Natural killer cell treated with Interleukin-12 subunit alpha and Interleukin-12 subunit beta and Interleukin-15 and Interleukin-18, amount 100 ng/mL, for 72 hours (primary cell): ENCODE data around the gene INTS2. TPM values are rescaled to one million over a fixed set of nuclear protein-coding genes. Genes with fewer than 3 reads are reported as not detected.
"Not testable (repeated sequence)": the region's sequence is repeated elsewhere in the genome, so short reads cannot be mapped to it uniquely, and the experiment has no call there.

Experiments
- ATAC-seq, 2 donors: fragments of 150-1000 bp; cut with Tn5 transposase in 1 of 2; sonication (Bioruptor Pico), chemical (Tn5 transposase) in 1 of 2; 2 replicates each; pipeline ENCODE4 v1.10.0; 2021
- DNase-seq: peaks from one replicate; pipeline ENCODE4 v3.0.0; 2022; ENCODE audit warnings: low spot score
- H3K27ac Mint-ChIP-seq, 2 donors: 1 replicate in 1 of 2; 2 replicates in 1 of 2; pipeline ENCODE4 v1.8.0; 2022; ENCODE audit warnings: mixed read lengths in 2 of 2, mild to moderate bottlenecking in 1 of 2, moderate library complexity in 1 of 2
- H3K27me3 Mint-ChIP-seq, 2 donors: 1 replicate in 1 of 2; 2 replicates in 1 of 2; pipeline ENCODE4 v1.8.0; 2022; ENCODE audit warnings: mixed read lengths in 2 of 2
- H3K36me3 Mint-ChIP-seq: one replicate; pipeline ENCODE4 v1.8.0; 2022; ENCODE audit warnings: mixed read lengths
- H3K4me1 Mint-ChIP-seq, 2 donors: 1 replicate in 1 of 2; 2 replicates in 1 of 2; pipeline ENCODE4 v1.8.0; 2022; ENCODE audit warnings: low read depth in 2 of 2, mixed read lengths in 2 of 2, mild to moderate bottlenecking in 1 of 2
- H3K4me3 Mint-ChIP-seq: one replicate; pipeline ENCODE4 v1.8.0; 2022; ENCODE audit warnings: mixed read lengths
- H3K9me3 Mint-ChIP-seq: 2 replicates; pipeline ENCODE4 v1.8.0; 2022; ENCODE audit warnings: mixed read lengths
- total RNA-seq, 2 donors: library from RNA; stranded (reverse); gene quantifications; one replicate each; pipeline ENCODE4 v1.2.3, GENCODE V29; 2022

The INTS2 gene
- total RNA-seq, 2 donors from 2014 or later, result 18.9 to 25.4 TPM

DNA sequence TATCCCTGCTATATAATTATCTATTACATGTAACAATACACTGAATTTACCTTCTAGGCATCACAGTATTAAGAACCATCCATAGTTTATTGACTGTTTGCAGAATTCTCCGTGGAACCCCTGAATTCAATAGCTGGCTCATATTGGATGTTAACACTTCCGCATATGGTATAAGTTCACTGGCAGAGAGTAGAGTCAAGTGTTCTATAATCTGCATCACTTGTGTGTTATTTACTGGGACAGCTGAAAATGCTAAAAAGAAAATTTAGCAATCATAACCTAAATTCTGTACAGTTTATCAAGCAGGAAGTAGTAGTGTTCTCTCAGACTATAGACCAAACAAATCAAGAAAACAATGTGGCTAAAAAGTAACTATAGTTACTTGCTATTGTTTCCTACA lies 49.9 kb downstream of the INTS2 start:
- Mint-ChIP-seq H3K27ac (no peak overlapping the region), H3K4me3 (no peak overlapping the region), H3K27me3 (no peaks in the 10 kb centered on the region), H3K9me3 (no peaks in the 10 kb centered on the region), H3K36me3 (peaks cover 12% of the 10 kb centered on the region), H3K4me1 (no peaks in the 10 kb centered on the region)
- DNase-seq, result no peak
- ATAC-seq, result no peak

DNA sequence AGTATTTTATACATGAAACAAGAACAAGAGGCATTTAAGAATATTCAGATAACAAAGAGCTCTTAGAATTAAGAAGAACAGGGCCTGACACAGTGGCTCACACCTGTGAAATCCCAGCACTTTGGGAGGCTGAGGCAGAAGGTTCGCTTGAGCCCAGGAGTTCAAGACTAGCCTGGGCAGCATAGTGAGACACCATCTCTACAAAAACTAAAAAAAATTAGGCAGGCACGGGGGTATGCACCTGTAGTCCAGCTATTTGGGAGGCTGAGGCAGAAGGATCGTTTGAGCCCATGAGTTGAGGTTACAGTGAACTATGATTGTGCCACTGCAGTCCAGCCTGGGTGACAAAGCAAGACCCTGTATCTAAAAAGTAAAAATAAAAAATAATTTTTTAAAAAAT lies 52.0 kb downstream of the INTS2 start:
- Mint-ChIP-seq H3K27ac (no peak overlapping the region), H3K27me3 (no peaks in the 10 kb centered on the region)

DNA sequence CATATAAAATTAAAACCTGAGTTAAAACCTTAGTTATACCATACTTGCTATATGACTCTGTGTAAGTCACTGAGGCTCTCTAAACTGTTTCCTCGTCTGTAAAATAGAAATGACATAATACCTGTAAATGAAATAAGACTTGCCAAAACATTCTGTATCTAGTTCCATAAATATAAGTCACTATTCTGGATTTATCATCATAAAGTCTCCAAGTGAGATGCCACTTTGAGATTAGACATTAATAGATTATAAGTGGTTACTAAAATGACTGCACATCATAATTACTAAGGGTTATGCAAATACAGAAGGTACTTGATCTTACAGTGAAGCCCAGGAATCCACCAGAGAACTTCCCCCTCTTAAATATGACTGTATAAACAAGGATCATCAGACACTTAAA lies 52.5 kb downstream of the INTS2 start:
- DNase-seq, result no peak
- H3K9me3 Mint-ChIP-seq, result no peaks in the 10 kb centered on the region
- no peak overlapping the region for H3K4me3 Mint-ChIP-seq
- no peaks in the 10 kb centered on the region for H3K27me3 Mint-ChIP-seq
- H3K27ac Mint-ChIP-seq, result no peak overlapping the region
- peaks cover 15% of the 10 kb centered on the region for H3K36me3 Mint-ChIP-seq
- no peak for ATAC-seq
- no peaks in the 10 kb centered on the region for H3K4me1 Mint-ChIP-seq

More for the DNA sequence above, 52.0 kb downstream of the INTS2 start:
- Mint-ChIP-seq H3K9me3 (no peaks in the 10 kb centered on the region), H3K36me3 (peaks cover 12% of the 10 kb centered on the region), H3K4me1 (no peaks in the 10 kb centered on the region), H3K4me3 (no peak overlapping the region)
- ATAC-seq (no peak), DNase-seq (no peak)

DNA sequence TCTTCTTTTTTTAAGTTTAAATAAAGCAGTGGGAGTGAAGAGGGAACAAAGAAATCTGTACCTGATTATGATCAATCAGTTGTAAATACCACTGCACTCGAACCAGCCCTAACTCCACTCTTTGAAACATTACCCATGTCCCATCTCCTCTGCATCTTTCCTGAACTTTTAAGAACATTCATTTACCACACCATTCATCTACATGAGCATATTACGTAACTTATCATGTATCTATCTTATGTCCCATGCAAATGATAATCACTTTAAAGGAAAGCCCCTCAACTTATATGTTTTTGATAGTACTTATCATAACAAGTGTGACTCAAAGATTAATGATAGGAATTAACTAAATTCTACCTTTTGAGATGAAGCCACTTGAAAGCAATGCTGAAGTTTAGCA lies 53.7 kb downstream of the INTS2 start:
- ATAC-seq (no peak), DNase-seq (no peak)
- Mint-ChIP-seq H3K27ac (no peak overlapping the region), H3K9me3 (no peaks in the 10 kb centered on the region), H3K27me3 (no peaks in the 10 kb centered on the region), H3K4me3 (no peak overlapping the region), H3K36me3 (peaks cover 18% of the 10 kb centered on the region), H3K4me1 (no peaks in the 10 kb centered on the region)

DNA sequence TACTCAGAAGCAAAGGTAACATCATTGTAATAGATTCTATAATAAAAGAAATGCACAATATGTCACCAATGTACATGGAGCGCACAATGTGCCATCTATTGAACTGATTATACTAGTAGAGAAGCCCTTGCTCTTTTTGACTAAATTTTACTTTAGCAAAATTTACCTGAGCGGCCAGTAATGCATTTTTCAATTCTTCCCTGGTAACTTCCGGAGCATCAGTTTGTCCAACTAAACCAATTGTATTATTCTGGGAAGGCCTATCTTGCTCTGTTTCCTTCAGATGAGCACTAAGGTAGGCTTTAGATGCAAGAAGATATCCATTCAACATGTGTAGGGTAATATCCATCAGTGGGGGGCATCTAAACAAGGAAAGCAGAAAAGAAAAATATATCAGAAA lies 55.7 kb downstream of the INTS2 start:
- no peak overlapping the region for H3K27ac Mint-ChIP-seq

DNA sequence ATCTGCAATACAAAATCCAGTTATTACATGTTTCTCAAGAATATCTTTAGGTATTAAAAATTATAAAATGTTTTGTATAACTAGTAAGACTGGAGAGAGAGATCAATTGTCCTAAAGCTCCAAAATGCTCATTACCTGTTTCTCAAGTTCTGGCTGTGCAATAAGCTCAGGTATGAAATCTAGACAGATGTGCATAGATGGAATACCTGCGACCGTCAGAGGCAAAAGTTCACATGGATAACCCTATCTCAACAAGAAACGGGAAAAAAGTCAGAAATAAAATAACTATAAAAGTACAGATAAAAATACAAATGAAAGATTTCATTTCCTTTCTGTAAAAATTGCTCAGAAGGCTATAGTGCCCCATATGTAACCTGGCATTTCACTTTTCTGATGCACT lies 58.6 kb downstream of the INTS2 start:
- no peak for DNase-seq
- Mint-ChIP-seq H3K36me3 (peaks cover 17% of the 10 kb centered on the region), H3K4me1 (peaks cover 0 to 3% of the 10 kb centered on the region in 2 donors), H3K9me3 (no peaks in the 10 kb centered on the region), H3K27ac (no peak overlapping the region), H3K4me3 (no peak overlapping the region), H3K27me3 (no peaks in the 10 kb centered on the region)
- no peak for ATAC-seq

More for the DNA sequence above, 55.7 kb downstream of the INTS2 start:
- no peaks in the 10 kb centered on the region for H3K4me1 Mint-ChIP-seq
- no peaks in the 10 kb centered on the region for H3K27me3 Mint-ChIP-seq
- H3K9me3 Mint-ChIP-seq, result no peaks in the 10 kb centered on the region
- H3K4me3 Mint-ChIP-seq, result no peak overlapping the region
- peaks cover 20% of the 10 kb centered on the region for H3K36me3 Mint-ChIP-seq
- DNase-seq (no peak), ATAC-seq (no peak)

DNA sequence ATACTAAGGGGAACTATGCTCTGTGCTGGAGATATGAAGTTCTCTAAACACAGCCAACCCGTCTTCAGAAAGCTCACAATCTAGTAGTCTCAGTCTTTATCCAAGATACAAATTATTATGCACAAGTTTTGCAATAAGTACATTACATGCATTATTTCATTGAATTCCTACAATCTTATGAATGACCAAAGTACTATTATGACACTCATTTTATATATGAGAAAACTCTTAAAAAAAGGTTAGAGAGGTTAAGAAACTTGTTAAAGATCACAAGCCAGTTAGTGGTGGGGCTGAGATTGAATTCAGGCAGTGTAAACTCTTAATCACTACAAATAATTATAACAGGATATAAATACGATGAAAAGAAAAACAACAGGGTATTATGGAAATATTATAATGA lies 59.7 kb downstream of the INTS2 start:
- H3K4me1 Mint-ChIP-seq, result peaks cover 7 to 9% of the 10 kb centered on the region in 2 donors
- H3K27me3 Mint-ChIP-seq, result no peaks in the 10 kb centered on the region
- H3K27ac Mint-ChIP-seq, result no peak overlapping the region
- H3K4me3 Mint-ChIP-seq, result no peak overlapping the region
- H3K36me3 Mint-ChIP-seq, result peaks cover 11% of the 10 kb centered on the region
- DNase-seq (no peak), ATAC-seq (no peak)
- H3K9me3 Mint-ChIP-seq, result no peaks in the 10 kb centered on the region

DNA sequence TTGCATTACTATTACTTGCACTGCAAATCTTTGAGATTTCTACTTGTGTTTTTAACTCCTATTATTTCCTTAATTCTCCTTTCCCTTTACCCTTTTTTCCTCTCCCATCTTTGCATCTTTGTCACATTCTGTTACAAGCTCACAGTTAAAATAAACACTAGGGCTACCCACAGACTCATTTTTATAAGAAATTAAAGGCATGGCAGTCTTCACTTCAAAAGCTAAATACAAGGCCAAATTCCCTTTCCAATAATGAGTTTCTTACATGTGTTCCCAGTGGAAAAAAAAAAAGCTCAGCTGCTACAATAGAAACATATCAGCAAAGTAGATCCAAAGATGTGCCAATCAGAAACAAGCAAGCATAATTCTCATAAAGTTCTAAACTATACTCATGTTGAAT lies 60.7 kb downstream of the INTS2 start:
- Mint-ChIP-seq H3K27ac (no peak overlapping the region), H3K27me3 (no peaks in the 10 kb centered on the region), H3K36me3 (peaks cover 11% of the 10 kb centered on the region), H3K4me3 (no peak overlapping the region), H3K9me3 (no peaks in the 10 kb centered on the region), H3K4me1 (peaks cover 14 to 18% of the 10 kb centered on the region in 2 donors)
- no peak for DNase-seq
- ATAC-seq, result no peak

DNA sequence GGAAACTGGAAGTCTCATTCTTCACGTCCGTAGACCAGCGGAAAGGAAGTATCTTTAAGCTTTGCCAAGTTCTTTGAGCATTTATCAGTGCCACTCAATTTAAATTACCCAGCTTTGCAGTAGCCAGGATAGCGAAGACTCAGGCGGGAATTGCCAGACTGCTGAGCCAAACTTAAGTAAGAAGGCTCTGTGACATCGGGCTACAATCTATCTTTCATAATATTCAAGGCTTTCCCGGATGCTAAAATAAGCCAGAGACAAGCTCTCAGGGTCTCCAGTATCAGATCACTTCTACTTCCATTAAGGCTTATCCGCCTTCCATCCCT lies 64.0 kb downstream of the INTS2 start:
- Mint-ChIP-seq H3K4me3 (peak overlapping the region; percentile 93), H3K4me1 (peaks cover 15 to 27% of the 10 kb centered on the region in 2 donors), H3K36me3 (peaks cover 6% of the 10 kb centered on the region), H3K27ac (peak overlapping the region; percentile 84 to 90), H3K9me3 (no peaks in the 10 kb centered on the region), H3K27me3 (no peaks in the 10 kb centered on the region)
- DNase-seq, result no peak
- ATAC-seq, result no peak

DNA sequence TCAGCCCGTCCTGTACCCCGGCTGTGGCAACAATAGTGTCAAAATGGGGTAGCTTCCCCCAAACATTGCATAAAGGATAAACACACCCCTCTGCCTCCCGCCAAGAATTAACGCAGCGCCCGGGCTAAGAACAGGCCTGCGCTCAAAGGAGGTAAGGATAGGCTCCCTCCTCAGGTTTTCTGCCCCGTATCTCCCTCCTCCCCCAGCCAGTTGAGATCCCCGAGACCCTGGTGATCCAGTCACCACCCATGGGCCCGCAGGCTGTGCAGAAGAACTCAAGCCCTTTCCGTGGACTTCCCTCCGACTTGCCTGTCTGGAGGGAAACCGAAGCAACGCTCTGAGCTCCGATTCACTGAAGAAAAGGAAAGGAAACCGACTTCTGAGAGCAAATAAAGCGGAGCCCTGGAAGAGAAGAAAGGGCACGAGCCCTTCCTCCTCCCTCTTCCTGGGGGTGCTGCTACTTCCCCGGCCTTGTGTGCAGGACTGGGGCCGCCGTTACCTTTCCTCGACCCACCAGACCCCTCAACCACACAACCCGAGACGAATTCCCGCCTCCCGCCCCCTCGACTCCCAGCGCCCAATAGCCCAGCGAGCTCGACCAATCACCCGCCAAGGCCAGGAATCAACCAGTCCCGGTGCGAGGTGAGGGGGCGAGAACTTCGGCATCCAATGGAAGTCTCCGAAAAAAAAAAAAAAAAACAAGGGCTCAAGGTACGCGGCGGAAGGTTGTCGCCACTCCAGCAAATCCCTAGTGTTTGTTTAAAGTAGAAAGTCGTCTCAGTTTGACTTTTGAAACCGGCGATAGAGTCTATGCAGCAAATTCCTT lies 64.6 kb downstream of the INTS2 start, which contains the start of gene BRIP1:
TSS of gene BRIP1 (minus strand) at position 554 of the 826 bp plus-strand sequence. CDS start 1,989 bp downstream, outside the sequence.
- peak within 1 kb of the TSS; percentile 84 to 90 for H3K27ac Mint-ChIP-seq
- H3K36me3 Mint-ChIP-seq, result peaks cover 6% of the 10 kb centered on the region
- no peaks in the 10 kb centered on the region for H3K27me3 Mint-ChIP-seq
- peaks cover 15 to 27% of the 10 kb centered on the region in 2 donors for H3K4me1 Mint-ChIP-seq
- ATAC-seq, result peak; percentile 98 to 99
- peak; percentile 92 for DNase-seq
- peak within 1 kb of the TSS; percentile 93 for H3K4me3 Mint-ChIP-seq
- H3K9me3 Mint-ChIP-seq, result no peaks in the 10 kb centered on the region

DNA sequence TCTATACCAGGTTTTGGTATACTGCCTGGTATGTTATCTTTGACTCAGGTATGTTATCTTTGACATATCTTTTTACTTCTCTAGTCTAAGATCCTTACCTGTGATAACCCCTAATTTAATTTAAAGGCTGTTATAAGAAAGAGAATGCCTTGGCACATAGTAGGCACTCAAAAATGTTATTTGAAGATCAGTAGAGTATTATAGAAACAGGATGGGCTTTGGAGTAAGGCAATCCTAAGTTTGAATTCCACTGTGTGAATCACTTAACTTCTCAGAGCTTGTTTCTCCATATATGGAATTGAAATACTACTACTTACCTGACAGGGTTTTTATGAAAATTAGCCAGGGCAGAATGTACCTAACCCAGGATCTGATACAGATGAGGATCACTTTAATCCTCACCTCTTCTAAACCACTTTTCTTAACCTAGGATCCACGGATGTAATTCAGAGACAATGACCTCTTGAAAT lies 65.6 kb downstream of the INTS2 start:
- no peaks in the 10 kb centered on the region for H3K9me3 Mint-ChIP-seq
- peaks cover 15 to 27% of the 10 kb centered on the region in 2 donors for H3K4me1 Mint-ChIP-seq
- peak overlapping the region; percentile 93 for H3K4me3 Mint-ChIP-seq
- H3K27me3 Mint-ChIP-seq, result no peaks in the 10 kb centered on the region
- DNase-seq (no peak), ATAC-seq (no peak)
- peaks cover 4% of the 10 kb centered on the region for H3K36me3 Mint-ChIP-seq
- peak overlapping the region; percentile 84 to 90 for H3K27ac Mint-ChIP-seq

DNA sequence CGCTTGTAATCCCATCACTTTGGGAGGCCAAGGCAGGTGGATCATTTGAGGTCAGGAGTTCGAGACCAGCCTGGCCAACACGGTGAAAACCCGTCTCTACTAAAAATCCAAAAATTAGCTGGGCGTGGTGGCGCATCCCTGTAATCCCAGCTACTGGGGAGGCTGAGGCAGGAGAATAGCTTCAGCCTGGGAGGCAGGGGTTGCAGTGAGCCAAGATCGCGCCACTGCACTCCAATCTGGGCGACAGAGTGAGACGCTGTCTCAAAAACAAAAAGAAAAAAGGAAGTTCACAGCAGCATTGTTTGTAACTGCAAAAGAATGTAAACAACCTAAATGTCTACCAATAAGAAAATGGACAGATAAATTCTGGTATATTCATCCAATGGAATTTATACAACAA lies 67.4 kb downstream of the INTS2 start:
- H3K4me1 Mint-ChIP-seq, result peaks cover 15 to 27% of the 10 kb centered on the region in 2 donors
- not testable (repeated sequence) for H3K36me3 Mint-ChIP-seq, ATAC-seq

DNA sequence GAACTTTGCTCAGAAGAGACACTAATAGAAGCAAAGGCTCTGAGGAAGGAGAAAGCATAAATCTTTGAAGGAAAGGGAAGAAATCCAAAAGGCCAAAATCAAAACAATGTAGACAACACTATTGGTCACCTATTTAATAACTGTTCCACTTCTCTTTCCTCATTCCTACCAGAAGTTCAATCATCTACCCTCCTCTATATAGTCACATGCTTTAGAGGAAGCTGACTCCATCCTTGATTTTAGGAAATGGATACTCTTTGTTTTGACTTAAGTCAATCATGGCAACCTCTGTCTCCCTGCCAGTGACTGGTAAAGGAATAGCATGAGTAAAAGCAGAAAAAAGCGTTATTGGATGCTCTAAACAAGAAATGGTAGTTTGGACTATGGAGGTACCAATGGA lies 71.7 kb downstream of the INTS2 start:
- Mint-ChIP-seq H3K4me1 (no peaks in the 10 kb centered on the region), H3K27me3 (no peaks in the 10 kb centered on the region), H3K9me3 (no peaks in the 10 kb centered on the region), H3K27ac (no peak overlapping the region), H3K4me3 (no peak overlapping the region), H3K36me3 (peaks cover 6% of the 10 kb centered on the region)
- DNase-seq, result no peak
- ATAC-seq, result no peak

More for the DNA sequence above, 67.4 kb downstream of the INTS2 start:
- not testable (repeated sequence) for H3K27me3 Mint-ChIP-seq, H3K9me3 Mint-ChIP-seq, H3K4me3 Mint-ChIP-seq, DNase-seq
- H3K27ac Mint-ChIP-seq, result peak overlapping the region in 1 of 2 donors; percentile 39

DNA sequence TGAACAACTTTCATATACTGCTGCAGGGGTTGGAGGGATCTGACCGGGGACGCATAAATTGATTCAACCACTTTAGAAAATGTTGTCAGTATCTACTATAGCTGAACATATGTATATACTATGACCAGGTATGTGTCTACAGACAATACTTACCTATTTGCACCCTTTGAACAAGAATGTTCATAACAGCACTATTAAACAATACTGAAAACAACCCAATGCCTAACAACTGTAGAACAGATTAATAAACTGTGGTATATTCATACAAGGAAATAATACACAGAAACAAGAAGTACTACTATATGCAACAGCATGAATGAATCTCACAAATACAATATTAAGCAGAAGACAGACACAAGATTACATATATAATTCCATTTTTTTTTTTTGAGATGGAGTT lies 74.9 kb downstream of the INTS2 start:
- Mint-ChIP-seq H3K27me3 (no peaks in the 10 kb centered on the region), H3K4me1 (no peaks in the 10 kb centered on the region), H3K36me3 (peaks cover 6% of the 10 kb centered on the region), H3K9me3 (no peaks in the 10 kb centered on the region), H3K4me3 (no peak overlapping the region), H3K27ac (no peak overlapping the region)
- ATAC-seq (no peak), DNase-seq (no peak)
